ENCODE results near the gene SLC35F6. TPM values are rescaled to one million over a fixed set of nuclear protein-coding genes. Genes with fewer than 3 reads are reported as not detected.

The SLC35F6 gene
- total and polyA plus RNA-seq, 4 donors = 21.1 to 23.8 (median 23.3) TPM

DNA sequence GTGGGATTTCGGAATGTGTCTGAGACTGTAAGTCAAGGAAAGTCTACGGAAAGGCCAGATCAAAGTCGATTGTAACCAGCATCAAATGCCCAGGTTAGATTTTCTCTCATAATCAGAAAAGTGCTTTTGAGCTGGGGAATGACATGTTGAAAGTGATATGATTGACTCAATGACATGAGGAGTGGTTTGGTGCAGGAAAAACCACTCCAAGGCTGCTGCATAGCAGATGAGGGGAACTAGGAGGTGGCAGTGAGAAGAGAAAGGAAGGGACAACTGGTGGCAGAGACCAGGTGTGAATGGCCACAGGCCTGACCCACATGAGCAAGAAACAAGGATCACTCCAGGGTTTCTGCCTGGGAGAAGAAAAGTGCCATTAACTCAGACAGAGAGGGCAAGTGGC is 822 bp downstream of the SLC35F6 start:
- H3K27ac ChIP-seq (ENCODE audit: low read depth, low read length) = peak overlapping the region; percentile 86
- DNase-seq (ENCODE audit: low read depth in 4 of 6, low spot score in 6 of 6) = no peak
- H3K9me3 ChIP-seq (ENCODE audit: control insufficient read depth, insufficient read depth, low read length) = no peaks in the 10 kb centered on the region
- peaks cover 45% of the 10 kb centered on the region for H3K4me1 ChIP-seq (ENCODE audit: control insufficient read depth, insufficient read depth, low read length)
- H3K27me3 ChIP-seq (ENCODE audit: control insufficient read depth, insufficient read depth, low read length) = no peaks in the 10 kb centered on the region
- peaks cover 26% of the 10 kb centered on the region for H3K36me3 ChIP-seq (ENCODE audit: control insufficient read depth, insufficient read depth, low read length)
- 49% methylated on average over 3 of the region's 3 CpGs for WGBS (ENCODE audit: insufficient coverage)
- peak overlapping the region; percentile 91 for H3K4me3 ChIP-seq (ENCODE audit: low read depth, low read length)

DNA sequence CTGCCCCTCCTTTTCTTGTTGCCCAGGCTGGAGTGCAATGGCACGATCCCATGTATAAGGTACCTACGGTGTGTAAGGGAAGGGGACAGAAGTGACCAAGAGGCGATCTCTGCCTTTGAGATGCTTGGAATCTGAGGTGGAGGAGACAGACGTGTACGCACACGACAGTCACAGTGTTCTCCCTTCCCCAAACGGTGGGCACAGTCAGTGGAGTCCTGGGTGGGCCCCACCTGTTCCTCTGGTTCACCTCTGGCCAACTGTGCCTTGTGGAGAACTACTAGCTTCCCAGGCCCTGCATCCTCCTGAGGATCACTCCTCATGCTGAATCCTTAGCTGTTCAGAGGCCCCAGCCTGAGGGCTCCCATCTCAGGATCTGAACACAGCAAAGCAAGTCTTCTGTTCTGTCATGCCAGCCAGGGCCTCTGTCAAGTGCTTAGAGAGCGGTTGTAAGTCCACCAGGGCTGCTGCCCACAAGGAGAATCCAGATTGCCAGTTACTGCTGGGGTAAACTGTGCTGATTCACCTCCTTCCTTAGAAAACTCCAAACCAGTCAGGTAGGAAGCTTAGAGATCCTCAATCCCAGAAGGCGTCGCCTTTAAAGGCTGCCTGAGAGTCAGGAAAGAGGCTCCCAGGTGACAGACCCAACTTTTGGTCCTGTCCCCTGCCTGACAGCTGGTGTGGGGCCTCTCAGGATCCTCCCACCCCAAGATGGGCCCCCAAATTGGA is 1.6 kb downstream of the SLC35F6 start:
- Histone ChIP-seq H3K27ac (ENCODE audit: low read depth, low read length) (no peak overlapping the region), H3K9me3 (ENCODE audit: control insufficient read depth, insufficient read depth, low read length) (no peaks in the 10 kb centered on the region), H3K4me1 (ENCODE audit: control insufficient read depth, insufficient read depth, low read length) (peaks cover 47% of the 10 kb centered on the region), H3K27me3 (ENCODE audit: control insufficient read depth, insufficient read depth, low read length) (no peaks in the 10 kb centered on the region), H3K4me3 (ENCODE audit: low read depth, low read length) (no peak overlapping the region), H3K36me3 (ENCODE audit: control insufficient read depth, insufficient read depth, low read length) (peaks cover 26% of the 10 kb centered on the region)
- 95% methylated on average over 9 of the region's 10 CpGs for WGBS (ENCODE audit: insufficient coverage)
- DNase-seq (ENCODE audit: low read depth in 4 of 6, low spot score in 6 of 6) = no peak

DNA sequence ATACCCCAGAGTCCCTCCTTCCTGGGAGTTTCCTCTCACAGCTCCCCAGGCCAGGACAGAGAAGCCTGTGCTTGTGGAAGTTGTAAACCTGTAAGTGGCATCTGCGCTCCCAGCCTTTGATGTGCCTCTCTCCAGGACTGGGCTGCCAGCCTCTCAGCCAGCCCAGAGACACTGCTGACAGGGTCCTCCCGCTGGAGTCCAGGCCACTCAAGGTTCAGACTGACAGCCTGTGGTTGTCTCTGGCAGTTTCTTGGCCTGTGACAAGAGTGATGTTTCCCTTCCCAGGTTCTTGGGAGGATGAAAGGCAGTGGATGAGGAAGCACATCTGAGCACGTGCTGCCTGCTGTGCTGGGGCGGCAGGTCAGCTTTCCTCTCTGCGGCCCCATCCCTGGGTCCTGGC is 3.0 kb downstream of the SLC35F6 start:
- peaks cover 62% of the 10 kb centered on the region for H3K4me1 ChIP-seq (ENCODE audit: control insufficient read depth, insufficient read depth, low read length)
- no peak overlapping the region for H3K27ac ChIP-seq (ENCODE audit: low read depth, low read length)
- no peak for DNase-seq (ENCODE audit: low read depth in 4 of 6, low spot score in 6 of 6)
- no peaks in the 10 kb centered on the region for H3K27me3 ChIP-seq (ENCODE audit: control insufficient read depth, insufficient read depth, low read length)
- 31% methylated on average over 5 of the region's 5 CpGs for WGBS (ENCODE audit: insufficient coverage)
- H3K9me3 ChIP-seq (ENCODE audit: control insufficient read depth, insufficient read depth, low read length) = no peaks in the 10 kb centered on the region
- no peak overlapping the region for H3K4me3 ChIP-seq (ENCODE audit: low read depth, low read length)
- H3K36me3 ChIP-seq (ENCODE audit: control insufficient read depth, insufficient read depth, low read length) = peaks cover 28% of the 10 kb centered on the region

DNA sequence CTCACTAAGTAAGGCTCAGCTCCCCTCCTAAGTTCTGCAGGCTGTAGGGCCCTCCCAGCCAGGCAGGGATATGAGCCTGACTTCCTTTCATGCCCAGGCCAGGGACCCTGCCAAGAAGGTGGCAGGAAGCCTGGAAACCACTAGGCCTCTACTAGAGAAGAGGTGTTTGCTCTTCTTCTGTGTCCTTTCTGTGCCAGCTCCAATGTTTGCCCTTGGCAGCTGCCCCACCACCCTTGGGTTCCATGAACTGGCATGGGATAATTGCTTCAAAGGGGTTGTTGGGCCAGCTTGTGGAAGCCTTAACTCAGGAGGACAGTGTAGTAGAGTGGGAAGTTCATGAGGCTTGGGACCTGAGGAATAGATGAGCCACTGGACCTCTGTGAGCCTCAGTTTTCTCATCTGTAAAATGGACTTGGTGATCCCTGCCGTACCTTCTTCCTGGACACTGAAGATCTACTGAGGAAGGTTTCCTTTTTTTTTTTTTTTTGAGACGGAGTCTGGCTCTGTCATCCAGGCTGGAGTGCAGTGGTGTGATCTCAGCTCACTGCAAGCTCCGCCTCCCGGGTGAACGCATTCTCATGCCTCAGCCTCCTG is 3.9 kb downstream of the SLC35F6 start:
- Histone ChIP-seq H3K27ac (ENCODE audit: low read depth, low read length) (no peak overlapping the region), H3K27me3 (ENCODE audit: control insufficient read depth, insufficient read depth, low read length) (no peaks in the 10 kb centered on the region), H3K36me3 (ENCODE audit: control insufficient read depth, insufficient read depth, low read length) (peaks cover 28% of the 10 kb centered on the region), H3K9me3 (ENCODE audit: control insufficient read depth, insufficient read depth, low read length) (no peaks in the 10 kb centered on the region), H3K4me3 (ENCODE audit: low read depth, low read length) (no peak overlapping the region), H3K4me1 (ENCODE audit: control insufficient read depth, insufficient read depth, low read length) (peaks cover 66% of the 10 kb centered on the region)
- 95% methylated on average over 4 of the region's 5 CpGs for WGBS (ENCODE audit: insufficient coverage)
- no peak for DNase-seq (ENCODE audit: low read depth in 4 of 6, low spot score in 6 of 6)

DNA sequence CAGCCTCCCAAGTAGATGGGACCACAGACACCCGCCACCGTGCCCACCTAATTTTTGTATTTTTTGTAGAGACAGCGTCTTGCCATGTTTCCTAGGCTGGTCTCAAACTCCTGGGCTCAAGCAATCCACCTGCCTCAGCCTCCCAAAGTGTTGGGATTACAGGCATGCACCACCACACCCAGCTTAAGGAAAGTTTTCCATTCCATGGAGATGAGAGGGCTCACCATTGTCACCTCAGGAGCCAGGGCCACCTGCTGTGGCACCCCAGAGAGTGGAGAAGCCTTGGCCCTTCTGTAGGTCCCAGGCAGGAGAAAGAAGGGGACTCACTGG is 4.6 kb downstream of the SLC35F6 start:
- peaks cover 60% of the 10 kb centered on the region for H3K4me1 ChIP-seq (ENCODE audit: control insufficient read depth, insufficient read depth, low read length)
- H3K4me3 ChIP-seq (ENCODE audit: low read depth, low read length) = no peak overlapping the region
- H3K27ac ChIP-seq (ENCODE audit: low read depth, low read length) = no peak overlapping the region
- peaks cover 28% of the 10 kb centered on the region for H3K36me3 ChIP-seq (ENCODE audit: control insufficient read depth, insufficient read depth, low read length)
- 100% methylated on average over 2 of the region's 3 CpGs for WGBS (ENCODE audit: insufficient coverage)
- no peaks in the 10 kb centered on the region for H3K27me3 ChIP-seq (ENCODE audit: control insufficient read depth, insufficient read depth, low read length)
- no peak for DNase-seq (ENCODE audit: low read depth in 4 of 6, low spot score in 6 of 6)
- no peaks in the 10 kb centered on the region for H3K9me3 ChIP-seq (ENCODE audit: control insufficient read depth, insufficient read depth, low read length)

DNA sequence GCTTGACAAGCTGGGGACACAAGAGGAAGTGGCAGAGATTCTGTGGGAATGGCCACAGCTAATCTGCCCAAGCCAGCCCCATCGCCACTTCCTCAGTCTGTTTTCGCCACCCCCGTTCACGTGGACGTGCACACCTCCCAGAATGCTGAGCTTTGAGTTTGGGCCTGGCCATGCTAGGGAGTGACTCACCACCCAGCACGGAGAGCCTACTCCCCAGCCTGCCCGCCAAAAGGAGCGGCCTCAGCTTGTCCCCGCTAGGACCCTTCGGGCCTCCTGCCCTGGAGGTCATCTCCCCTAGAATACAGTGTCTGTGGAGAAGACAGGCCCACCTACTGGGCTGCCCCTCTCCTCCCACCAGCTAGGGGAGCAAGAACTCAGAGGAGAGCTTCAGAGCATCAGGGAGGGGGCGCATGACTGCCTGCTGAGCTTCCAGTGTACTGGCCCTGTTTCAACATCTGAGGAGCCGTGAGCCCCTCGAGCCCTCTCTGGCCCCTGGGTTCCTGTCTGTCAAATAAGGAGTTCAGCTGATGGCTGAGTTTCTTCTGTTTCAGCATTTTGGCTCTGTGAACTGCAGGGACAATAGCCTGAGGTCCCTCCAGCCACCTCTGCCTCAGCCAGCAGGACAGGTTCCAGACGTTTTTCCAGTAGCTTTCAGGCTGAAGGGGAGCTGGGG is 5.1 kb downstream of the SLC35F6 start:
- Histone ChIP-seq H3K4me1 (ENCODE audit: control insufficient read depth, insufficient read depth, low read length) (peaks cover 58% of the 10 kb centered on the region), H3K4me3 (ENCODE audit: low read depth, low read length) (no peak overlapping the region), H3K36me3 (ENCODE audit: control insufficient read depth, insufficient read depth, low read length) (peaks cover 31% of the 10 kb centered on the region), H3K9me3 (ENCODE audit: control insufficient read depth, insufficient read depth, low read length) (no peaks in the 10 kb centered on the region), H3K27me3 (ENCODE audit: control insufficient read depth, insufficient read depth, low read length) (no peaks in the 10 kb centered on the region), H3K27ac (ENCODE audit: low read depth, low read length) (no peak overlapping the region)
- peak in 1 of 6 donors; percentile 39 for DNase-seq (ENCODE audit: low read depth in 4 of 6, low spot score in 6 of 6)
- WGBS (ENCODE audit: insufficient coverage) = 63% methylated on average over 11 of the region's 14 CpGs

DNA sequence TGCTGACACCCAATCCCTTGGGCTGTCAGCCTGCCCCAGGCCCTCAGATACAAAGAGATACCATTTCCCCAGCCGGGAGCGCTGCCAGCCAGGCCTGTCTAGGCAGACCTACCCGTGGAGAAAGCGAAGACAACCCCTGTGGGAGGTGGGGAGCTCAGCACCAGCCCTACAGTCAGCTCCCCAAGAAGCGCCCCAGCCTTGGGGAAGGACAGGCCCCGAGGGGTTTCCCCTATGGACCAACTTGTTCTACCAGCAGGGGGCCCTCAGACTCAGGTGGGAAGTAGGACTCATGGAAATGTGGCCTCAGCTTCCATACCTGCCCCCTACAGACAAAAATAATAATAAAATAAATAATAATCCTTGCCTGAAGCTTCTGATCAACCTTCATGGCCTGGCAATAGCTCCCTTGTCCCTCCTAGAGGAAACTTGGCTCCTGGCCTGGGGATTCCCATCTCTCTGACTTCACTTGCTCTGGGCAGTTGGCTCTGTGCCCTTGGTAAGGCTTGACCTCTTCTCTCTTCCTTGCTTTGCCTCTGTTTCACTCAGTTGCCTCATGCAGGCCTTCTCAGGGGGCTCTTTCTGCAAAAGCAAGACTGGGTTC is 7.0 kb downstream of the SLC35F6 start:
- WGBS (ENCODE audit: insufficient coverage) = no CpG with 5 or more reads among the region's 6 CpGs

DNA sequence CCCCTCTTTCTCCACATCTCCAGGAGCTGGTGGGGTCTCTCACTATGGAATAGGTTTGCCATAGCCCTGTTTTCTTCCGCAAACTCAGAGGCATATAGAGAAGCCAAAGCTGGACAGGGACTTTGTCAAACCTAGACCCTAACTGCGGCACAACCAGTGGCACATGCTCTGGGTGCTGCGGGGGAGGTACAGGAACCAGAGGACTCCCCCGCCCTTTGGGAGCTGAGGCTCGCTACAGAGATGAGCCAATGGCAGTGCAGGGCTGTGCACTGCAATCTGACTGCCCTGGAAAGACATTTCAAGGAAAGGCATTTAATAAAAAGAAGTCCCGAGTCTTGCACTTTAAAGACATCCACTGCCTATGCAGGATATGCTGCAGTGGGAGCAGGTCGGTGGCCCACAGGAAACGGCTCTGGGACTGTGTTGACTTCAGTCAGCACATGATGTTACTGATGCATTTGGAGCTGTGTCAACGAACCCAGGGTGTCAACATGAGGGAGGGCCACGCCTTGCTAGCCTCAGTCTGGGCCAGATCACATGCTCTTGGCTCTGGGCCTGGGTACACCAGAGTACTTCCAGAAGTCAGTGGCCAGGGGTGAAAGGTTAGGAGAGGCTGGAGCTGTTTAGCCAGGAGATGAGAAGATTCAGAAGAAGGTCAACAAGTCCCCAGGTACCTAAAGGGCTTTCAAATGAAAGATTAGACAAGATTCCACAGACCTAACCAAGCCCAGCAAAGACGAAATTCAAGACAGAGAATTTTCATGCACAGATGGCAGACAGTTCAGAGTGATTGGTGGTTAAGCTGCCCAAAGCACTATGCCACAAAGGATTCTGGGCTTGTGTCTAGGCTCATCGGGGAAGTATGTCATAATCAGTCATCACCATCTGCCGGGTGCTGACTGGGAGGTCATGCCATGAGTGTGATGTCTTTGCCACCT is 8.2 kb downstream of the SLC35F6 start:
- DNase-seq (ENCODE audit: low read depth in 4 of 6, low spot score in 6 of 6) = peak in 2 of 6 donors; percentile 24 to 80
- no peaks in the 10 kb centered on the region for H3K27me3 ChIP-seq (ENCODE audit: control insufficient read depth, insufficient read depth, low read length)
- peaks cover 52% of the 10 kb centered on the region for H3K36me3 ChIP-seq (ENCODE audit: control insufficient read depth, insufficient read depth, low read length)
- H3K4me1 ChIP-seq (ENCODE audit: control insufficient read depth, insufficient read depth, low read length) = peaks cover 40% of the 10 kb centered on the region
- H3K27ac ChIP-seq (ENCODE audit: low read depth, low read length) = peak overlapping the region; percentile 25
- H3K9me3 ChIP-seq (ENCODE audit: control insufficient read depth, insufficient read depth, low read length) = no peaks in the 10 kb centered on the region
- no peak overlapping the region for H3K4me3 ChIP-seq (ENCODE audit: low read depth, low read length)
- 79% methylated on average over 12 of the region's 13 CpGs for WGBS (ENCODE audit: insufficient coverage)

More for the DNA sequence above, 7.0 kb downstream of the SLC35F6 start:
- Histone ChIP-seq H3K27ac (ENCODE audit: low read depth, low read length) (no peak overlapping the region), H3K9me3 (ENCODE audit: control insufficient read depth, insufficient read depth, low read length) (no peaks in the 10 kb centered on the region), H3K4me3 (ENCODE audit: low read depth, low read length) (no peak overlapping the region), H3K4me1 (ENCODE audit: control insufficient read depth, insufficient read depth, low read length) (peaks cover 43% of the 10 kb centered on the region), H3K36me3 (ENCODE audit: control insufficient read depth, insufficient read depth, low read length) (peaks cover 41% of the 10 kb centered on the region), H3K27me3 (ENCODE audit: control insufficient read depth, insufficient read depth, low read length) (no peaks in the 10 kb centered on the region)
- DNase-seq (ENCODE audit: low read depth in 4 of 6, low spot score in 6 of 6) = peak in 2 of 6 donors; percentile 36 to 72

DNA sequence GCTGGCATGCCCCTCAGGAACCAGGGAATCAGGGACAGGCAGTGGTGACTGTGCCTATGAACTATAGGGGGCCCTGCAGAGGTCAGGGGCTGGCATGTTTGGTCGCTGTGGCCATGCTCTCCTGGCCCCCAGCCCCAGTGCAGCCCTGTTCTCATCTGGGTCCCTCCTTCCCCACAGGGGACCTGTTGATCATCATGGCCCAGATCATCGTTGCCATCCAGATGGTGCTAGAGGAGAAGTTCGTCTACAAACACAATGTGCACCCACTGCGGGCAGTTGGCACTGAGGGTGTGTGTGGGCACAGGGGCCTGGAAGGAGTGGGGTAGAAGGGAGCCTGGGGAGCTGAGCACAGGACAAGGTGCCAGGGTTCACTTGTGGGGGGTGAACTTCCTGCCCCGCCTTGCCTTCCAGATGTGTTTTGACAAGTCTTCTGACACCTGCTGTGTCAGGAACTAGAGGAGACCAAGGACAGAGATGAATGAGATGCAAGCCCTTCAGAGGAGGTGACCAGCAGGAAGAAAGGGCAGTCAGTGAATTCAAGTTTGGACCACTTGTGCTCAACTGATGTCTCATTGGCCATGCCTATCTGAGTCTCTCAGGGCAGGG is 12.2 kb downstream of the SLC35F6 start:
- no peak overlapping the region for H3K27ac ChIP-seq (ENCODE audit: low read depth, low read length)
- H3K27me3 ChIP-seq (ENCODE audit: control insufficient read depth, insufficient read depth, low read length) = no peaks in the 10 kb centered on the region
- 91% methylated on average over 5 of the region's 5 CpGs for WGBS (ENCODE audit: insufficient coverage)
- peaks cover 68% of the 10 kb centered on the region for H3K36me3 ChIP-seq (ENCODE audit: control insufficient read depth, insufficient read depth, low read length)
- H3K4me1 ChIP-seq (ENCODE audit: control insufficient read depth, insufficient read depth, low read length) = peaks cover 13% of the 10 kb centered on the region
- no peaks in the 10 kb centered on the region for H3K9me3 ChIP-seq (ENCODE audit: control insufficient read depth, insufficient read depth, low read length)
- no peak for DNase-seq (ENCODE audit: low read depth in 4 of 6, low spot score in 6 of 6)
- no peak overlapping the region for H3K4me3 ChIP-seq (ENCODE audit: low read depth, low read length)
